Measurements from ENCODE around the gene C1orf226. TPM values are rescaled to one million over a fixed set of nuclear protein-coding genes. Genes with fewer than 3 reads are reported as not detected.
A peak's percentile ranks its signal among the peaks of the same experiment; 100 is the strongest.

C1orf226 gene
- total RNA-seq, 1 experiment from 2014 or later, result 3.1 TPM

DNA sequence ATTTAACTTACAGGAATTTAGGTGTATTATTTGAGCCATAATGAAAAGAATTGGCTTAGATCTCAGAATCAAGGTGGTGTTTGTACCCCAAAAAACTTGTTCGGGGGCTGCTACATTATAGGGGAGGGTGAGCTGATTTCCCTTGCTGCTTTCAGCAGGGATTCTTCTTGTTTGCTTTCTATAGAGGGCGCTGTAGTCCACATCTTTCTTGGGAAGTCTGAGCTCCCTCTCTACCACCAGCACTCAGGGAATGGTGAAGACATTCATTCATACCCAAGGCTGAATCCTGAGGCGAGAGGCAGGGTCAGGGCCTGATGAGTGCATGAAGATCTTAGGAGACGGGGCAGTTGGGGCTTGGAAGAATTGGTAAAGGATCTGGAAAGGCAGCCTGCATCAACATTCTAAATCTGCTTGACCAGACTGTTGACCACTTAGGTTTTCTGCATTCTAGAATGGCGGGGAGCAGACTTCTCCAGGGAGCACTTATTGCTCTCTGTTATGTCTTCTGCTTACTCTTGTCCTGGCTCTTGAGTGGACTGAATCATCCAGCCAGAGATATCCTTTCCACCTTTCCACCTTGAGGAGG, 23.8 kb upstream of the C1orf226 start:
- no peaks in the 10 kb centered on the region for H3K9me3 Mint-ChIP-seq (ENCODE audit: unreplicated experiment)
- TF ChIP-seq, protein P1, sequence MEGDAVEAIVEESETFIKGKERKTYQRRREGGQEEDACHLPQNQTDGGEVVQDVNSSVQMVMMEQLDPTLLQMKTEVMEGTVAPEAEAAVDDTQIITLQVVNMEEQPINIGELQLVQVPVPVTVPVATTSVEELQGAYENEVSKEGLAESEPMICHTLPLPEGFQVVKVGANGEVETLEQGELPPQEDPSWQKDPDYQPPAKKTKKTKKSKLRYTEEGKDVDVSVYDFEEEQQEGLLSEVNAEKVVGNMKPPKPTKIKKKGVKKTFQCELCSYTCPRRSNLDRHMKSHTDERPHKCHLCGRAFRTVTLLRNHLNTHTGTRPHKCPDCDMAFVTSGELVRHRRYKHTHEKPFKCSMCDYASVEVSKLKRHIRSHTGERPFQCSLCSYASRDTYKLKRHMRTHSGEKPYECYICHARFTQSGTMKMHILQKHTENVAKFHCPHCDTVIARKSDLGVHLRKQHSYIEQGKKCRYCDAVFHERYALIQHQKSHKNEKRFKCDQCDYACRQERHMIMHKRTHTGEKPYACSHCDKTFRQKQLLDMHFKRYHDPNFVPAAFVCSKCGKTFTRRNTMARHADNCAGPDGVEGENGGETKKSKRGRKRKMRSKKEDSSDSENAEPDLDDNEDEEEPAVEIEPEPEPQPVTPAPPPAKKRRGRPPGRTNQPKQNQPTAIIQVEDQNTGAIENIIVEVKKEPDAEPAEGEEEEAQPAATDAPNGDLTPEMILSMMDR (IDR thresholded peaks at IDR 0.05; ENCODE audit: unreplicated experiment), result peak; percentile 83
- no peaks in the 10 kb centered on the region for H3K36me3 Mint-ChIP-seq (ENCODE audit: insufficient read depth, unreplicated experiment)
- intact Hi-C loops (cut with micrococcal nuclease), result loop anchor here (1.0 to 5.0 kb wide), 4 partner anchors 35 to 301 kb away; no protein-coding TSS in a partner anchor
- no peaks in the 10 kb centered on the region for H3K27me3 Mint-ChIP-seq (ENCODE audit: insufficient read depth, unreplicated experiment)
- BruUV-seq (replicated peaks), result no TSS peak
- no peak overlapping the region for H3K27ac Mint-ChIP-seq (ENCODE audit: low read depth, unreplicated experiment)
- DNase-seq (ENCODE audit: unreplicated experiment), result peak; percentile 80
- POLR2A ChIA-PET, result interaction anchor here (1.0 to 1.9 kb wide), 2 partner anchors 14 to 31 kb away, joined by 4 to 9 read pairs; no protein-coding TSS in a partner anchor
- CTCF ChIA-PET, result interaction anchor here (0.5 to 3.5 kb wide), 18 partner anchors 9 to 302 kb away, joined by 3 to 67 read pairs (median 4); no protein-coding TSS in a partner anchor
- no peak overlapping the region for H3K4me3 Mint-ChIP-seq (ENCODE audit: unreplicated experiment)
- peaks cover 8% of the 10 kb centered on the region for H3K4me1 Mint-ChIP-seq (ENCODE audit: insufficient read depth, unreplicated experiment)

DNA sequence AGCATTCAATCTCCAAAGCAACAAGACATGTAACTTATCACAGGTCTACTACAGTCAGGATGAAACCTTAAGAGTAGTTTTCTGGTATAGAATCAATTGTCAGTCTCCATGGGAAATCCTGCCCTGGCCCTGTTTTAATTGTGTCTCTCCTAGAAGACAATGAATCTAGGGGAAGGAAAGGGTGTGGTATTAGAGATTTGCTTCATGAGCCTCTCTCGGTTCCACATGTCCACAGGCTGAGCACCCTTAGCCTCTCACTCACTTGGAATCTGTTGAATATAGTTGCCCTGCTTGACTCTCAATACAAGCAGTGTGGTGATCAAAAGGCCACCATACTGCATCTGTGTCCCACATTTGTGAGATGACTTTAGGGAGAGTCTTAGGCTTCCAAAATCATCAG, 22.6 kb upstream of the C1orf226 start:
- Mint-ChIP-seq H3K9me3 (ENCODE audit: unreplicated experiment) (no peaks in the 10 kb centered on the region), H3K27me3 (ENCODE audit: insufficient read depth, unreplicated experiment) (no peaks in the 10 kb centered on the region), H3K27ac (ENCODE audit: low read depth, unreplicated experiment) (no peak overlapping the region), H3K4me1 (ENCODE audit: insufficient read depth, unreplicated experiment) (peaks cover 8% of the 10 kb centered on the region), H3K4me3 (ENCODE audit: unreplicated experiment) (no peak overlapping the region), H3K36me3 (ENCODE audit: insufficient read depth, unreplicated experiment) (no peaks in the 10 kb centered on the region)
- CTCF ChIA-PET, result interaction anchor here (1.4 kb wide), 1 partner anchor 24 kb away, joined by 4 read pairs; no protein-coding TSS in a partner anchor
- intact Hi-C loops (cut with micrococcal nuclease), result loop anchor here (2.0 to 5.0 kb wide), 2 partner anchors 150 to 253 kb away; no protein-coding TSS in a partner anchor
- TF ChIP-seq, protein P1 (IDR thresholded peaks at IDR 0.05; ENCODE audit: unreplicated experiment), result no peak
- no TSS peak for BruUV-seq (replicated peaks)
- DNase-seq (ENCODE audit: unreplicated experiment), result no peak
- POLR2A ChIA-PET, result no interaction called here

DNA sequence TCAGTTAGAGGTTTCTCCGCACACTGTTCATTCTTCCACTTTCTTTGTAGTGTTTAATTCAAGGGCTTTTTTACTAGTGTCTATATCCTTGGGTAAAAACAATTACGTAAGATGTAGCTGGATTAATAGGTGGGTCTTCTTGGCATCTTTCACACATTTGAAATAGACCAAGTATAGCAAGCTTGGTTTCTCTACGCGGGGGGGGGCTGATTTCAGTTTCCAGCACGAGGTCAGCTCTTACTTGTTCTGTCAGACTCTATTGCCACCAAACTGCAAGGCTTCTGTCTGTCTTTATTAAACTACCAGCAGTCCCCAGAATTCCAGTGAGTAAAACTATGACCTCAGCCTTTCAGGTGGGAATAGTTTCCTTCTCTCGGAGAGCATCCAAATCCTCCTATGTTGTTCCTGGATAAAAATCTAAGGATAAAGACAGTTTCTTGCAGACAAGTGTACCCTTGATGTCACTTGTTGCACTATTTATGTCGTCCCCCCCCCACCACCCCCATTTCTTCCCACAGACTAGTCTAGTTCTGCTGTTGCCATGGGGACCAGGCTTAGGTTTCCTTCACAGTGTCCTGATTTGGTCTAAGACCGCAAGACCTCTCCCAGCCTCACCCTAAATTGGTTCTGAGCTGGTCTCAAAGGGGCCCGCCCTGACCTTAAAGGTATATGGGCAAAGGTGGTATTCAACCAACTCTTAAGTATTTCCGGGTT, 21.8 kb upstream of the C1orf226 start:
- H3K27ac Mint-ChIP-seq (ENCODE audit: low read depth, unreplicated experiment), result no peak overlapping the region
- no peak for DNase-seq (ENCODE audit: unreplicated experiment)
- H3K4me1 Mint-ChIP-seq (ENCODE audit: insufficient read depth, unreplicated experiment), result peaks cover 14% of the 10 kb centered on the region
- BruUV-seq (replicated peaks), result no TSS peak
- intact Hi-C loops (cut with micrococcal nuclease), result loop anchor here (2.0 to 5.0 kb wide), 2 partner anchors 149 to 253 kb away; no protein-coding TSS in a partner anchor
- TF ChIP-seq, protein P1 (IDR thresholded peaks at IDR 0.05; ENCODE audit: unreplicated experiment), result no peak
- ChIA-PET POLR2A (interaction anchor here (0.9 kb wide), 1 partner anchor 11 kb away, joined by 3 read pairs; no protein-coding TSS in a partner anchor), CTCF (interaction anchor here (0.7 to 1.4 kb wide), 5 partner anchors 13 to 303 kb away, joined by 3 to 6 read pairs (median 4); no protein-coding TSS in a partner anchor)
- H3K4me3 Mint-ChIP-seq (ENCODE audit: unreplicated experiment), result no peak overlapping the region
- H3K27me3 Mint-ChIP-seq (ENCODE audit: insufficient read depth, unreplicated experiment), result no peaks in the 10 kb centered on the region
- H3K9me3 Mint-ChIP-seq (ENCODE audit: unreplicated experiment), result no peaks in the 10 kb centered on the region
- H3K36me3 Mint-ChIP-seq (ENCODE audit: insufficient read depth, unreplicated experiment), result no peaks in the 10 kb centered on the region

DNA sequence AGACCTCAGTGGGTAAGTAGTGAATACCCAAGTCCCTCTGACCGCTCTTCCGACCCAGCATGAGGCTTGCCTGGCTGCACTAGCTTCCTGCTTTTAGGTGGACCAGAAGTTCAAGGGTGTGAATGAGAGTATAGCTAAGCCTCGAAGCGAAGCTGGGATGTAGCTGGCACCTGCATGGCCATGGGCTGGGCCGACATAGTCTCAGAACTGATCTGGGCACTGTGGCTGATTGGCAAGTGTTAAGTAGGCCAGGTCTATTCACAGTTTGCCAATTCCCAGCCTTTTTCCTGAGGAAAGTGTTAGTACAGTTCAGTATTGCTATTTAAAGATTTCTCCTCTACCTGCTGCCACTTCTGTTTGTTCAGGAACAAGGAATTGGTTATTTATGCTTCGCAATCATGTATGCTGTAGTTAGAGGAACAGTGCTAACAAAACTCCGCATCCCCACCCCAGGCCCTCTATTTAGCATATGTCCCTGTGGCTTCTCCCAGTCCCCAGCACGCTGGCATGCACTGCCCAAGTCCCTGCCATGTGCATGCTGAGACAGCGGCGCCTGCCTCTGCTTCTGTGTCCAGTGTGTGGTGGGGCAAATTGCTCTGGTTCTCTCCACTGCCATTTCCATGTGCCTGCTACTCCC, 21.2 kb upstream of the C1orf226 start:
- DNase-seq (ENCODE audit: unreplicated experiment), result no peak
- POLR2A ChIA-PET, result interaction anchor here (0.9 kb wide), 1 partner anchor 11 kb away, joined by 3 read pairs; no protein-coding TSS in a partner anchor
- CTCF ChIA-PET, result interaction anchor here (0.6 to 2.1 kb wide), 9 partner anchors 12 to 962 kb away, joined by 3 to 13 read pairs (median 3); partner anchors contain the start of gene NUF2
- intact Hi-C loops (cut with micrococcal nuclease), result no loop called here
- Mint-ChIP-seq H3K27ac (ENCODE audit: low read depth, unreplicated experiment) (no peak overlapping the region), H3K27me3 (ENCODE audit: insufficient read depth, unreplicated experiment) (no peaks in the 10 kb centered on the region), H3K36me3 (ENCODE audit: insufficient read depth, unreplicated experiment) (no peaks in the 10 kb centered on the region), H3K4me1 (ENCODE audit: insufficient read depth, unreplicated experiment) (peaks cover 17% of the 10 kb centered on the region), H3K4me3 (ENCODE audit: unreplicated experiment) (no peak overlapping the region), H3K9me3 (ENCODE audit: unreplicated experiment) (no peaks in the 10 kb centered on the region)
- TF ChIP-seq, protein P1 (IDR thresholded peaks at IDR 0.05; ENCODE audit: unreplicated experiment), result no peak
- no TSS peak for BruUV-seq (replicated peaks)
